Astrocyte of the spinal cord (primary cell): ENCODE results near the gene NEK6.

Experiments
- DNase-seq: peaks from one replicate; pipeline ENCODE4 v3.0.0; 2011; ENCODE audit warnings: low read depth, low spot score
- H3K4me3 ChIP-seq: 2 replicates; pipeline ENCODE4 v1.5.1; 2011; ENCODE audit warnings: low read depth, mild to moderate bottlenecking, low read length, moderate library complexity
- CTCF ChIP-seq: IDR thresholded peaks from 2 replicates; pipeline ENCODE4 v1.5.1; 2012; ENCODE audit warnings: low read depth, mild to moderate bottlenecking, low read length, inconsistent platforms
- in situ Hi-C: cut with HindIII; loops from 2 replicates; pipeline ENCODE4 v1.10.0; 2017; ENCODE audit warnings: low sequenced_read_pairs

NEK6 gene

GRCh38 chr9:124392871-124393460 lies 135.2 kb downstream of the NEK6 start:
- peak; percentile 85 for DNase-seq
- TF ChIP-seq CTCF, result peak; percentile 65
- H3K4me3 ChIP-seq, result no peak overlapping the region
- in situ Hi-C loops, result no loop called here

GRCh38 chr9:124394167-124394566 lies 136.4 kb downstream of the NEK6 start:
- no peak overlapping the region for H3K4me3 ChIP-seq
- no peak for DNase-seq
- no peak for TF ChIP-seq CTCF
- in situ Hi-C loops, result no loop called here

- no peak for TF ChIP-seq CTCF
- no peak overlapping the region for H3K4me3 ChIP-seq
- no peak for DNase-seq
- in situ Hi-C loops, result no loop called here
Observed at GRCh38 chr9:124394596-124394995, 136.8 kb downstream of the NEK6 start.

- no peak overlapping the region for H3K4me3 ChIP-seq
- no peak for TF ChIP-seq CTCF
- no peak for DNase-seq
- in situ Hi-C loops, result no loop called here
Observed at GRCh38 chr9:124395826-124396225, 138.1 kb downstream of the NEK6 start.

GRCh38 chr9:124398191-124398935 lies 140.6 kb downstream of the NEK6 start:
- no peak for TF ChIP-seq CTCF
- no peak overlapping the region for H3K4me3 ChIP-seq
- no peak for DNase-seq
- in situ Hi-C loops, result no loop called here

- peak; percentile 24 for TF ChIP-seq CTCF
- H3K4me3 ChIP-seq, result no peak overlapping the region
- DNase-seq, result peak; percentile 60
- in situ Hi-C loops, result no loop called here
Observed at GRCh38 chr9:124399323-124399967, 141.7 kb downstream of the NEK6 start.
